Smooth muscle cell (in vitro differentiated cells): ENCODE results near the gene HEATR1. TPM values are rescaled to one million over a fixed set of nuclear protein-coding genes. Genes with fewer than 3 reads are reported as not detected.

Experiments
- DNase-seq: peaks from one replicate; lab custom pipeline; 2025; ENCODE audit not compliant: unreplicated experiment; lab: John Stamatoyannopoulos, UW
- H2AFZ ChIP-seq: fragments of 200-600 bp; sonication (generic); 2 replicates; pipeline ENCODE4 v1.6.0; 2016; ENCODE audit warnings: antibody characterized with exemption, low read depth, mild to moderate bottlenecking
- H3F3A ChIP-seq: fragments of 200-600 bp; sonication (generic); 2 replicates; pipeline ENCODE4 v1.6.0; 2017; ENCODE audit warnings: antibody characterized with exemption, low read depth
- H3K27ac ChIP-seq: fragments of 200-600 bp; sonication (generic); 2 replicates; pipeline ENCODE4 v1.5.1; 2016; ENCODE audit warnings: low read depth, mild to moderate bottlenecking
- H3K27me3 ChIP-seq: fragments of 200-600 bp; sonication (generic); 2 replicates; pipeline ENCODE4 v1.6.1; 2016; ENCODE audit warnings: low read depth, mild to moderate bottlenecking
- H3K36me3 ChIP-seq: fragments of 200-600 bp; sonication (generic); 2 replicates; pipeline ENCODE4 v1.5.1; 2016; ENCODE audit warnings: low read depth
- H3K4me1 ChIP-seq: fragments of 200-600 bp; sonication (generic); 2 replicates; pipeline ENCODE4 v1.5.1; 2016; ENCODE audit warnings: low read depth
- H3K4me2 ChIP-seq: fragments of 200-600 bp; sonication (generic); 2 replicates; pipeline ENCODE4 v1.6.0; 2016; ENCODE audit warnings: mild to moderate bottlenecking
- H3K4me3 ChIP-seq: fragments of 200-600 bp; sonication (generic); 2 replicates; pipeline ENCODE4 v1.5.1; 2016; ENCODE audit warnings: mild to moderate bottlenecking
- H3K79me2 ChIP-seq: fragments of 200-600 bp; sonication (generic); 2 replicates; pipeline ENCODE4 v1.6.0; 2016; ENCODE audit warnings: low read depth, mild to moderate bottlenecking
- H3K9ac ChIP-seq: fragments of 200-600 bp; sonication (generic); 2 replicates; pipeline ENCODE4 v1.6.0; 2016; ENCODE audit warnings: low read depth
- H3K9me3 ChIP-seq: fragments of 200-600 bp; sonication (generic); replicated peaks from 2 replicates; pipeline ENCODE4 v1.5.1; 2016; ENCODE audit warnings: low read depth
- H4K20me1 ChIP-seq: fragments of 200-600 bp; sonication (generic); 2 replicates; pipeline ENCODE4 v1.6.0; 2016; ENCODE audit warnings: low read depth
- WGBS: methylation state at CpG from one replicate; pipeline ENCODE4 v1.1.7; 2016; ENCODE audit warnings: low lambda C conversion rate; 5-methylcytosine and 5-hydroxymethylcytosine counted together
- polyA plus RNA-seq: library from polyadenylated mRNA; unstranded; fragments of >200 nt; fragmentation: Nextera tagmentation; extraction: Ambion mirVana; gene quantifications from 2 replicates; pipeline ENCODE4 v1.2.1, GENCODE V29; 2016
- total RNA-seq: library from RNA; depleted of rRNA; stranded (reverse); fragments of >200 nt; gene quantifications from 2 replicates; pipeline ENCODE4 v1.2.3, GENCODE V29; 2014
- TF ChIP-seq, protein P1 (sequence below): fragments of 200-600 bp; sonication (generic); IDR thresholded peaks from 2 replicates; pipeline ENCODE4 v1.5.1; 2017; ENCODE audit warnings: borderline replicate concordance, mild to moderate bottlenecking, antibody characterized with exemption; ENCODE audit not compliant: insufficient read depth, poor library complexity, severe bottlenecking

HEATR1 gene
- total and polyA plus RNA-seq, 2 experiments from 2014 or later, result 6.9 to 25.3 TPM

DNA sequence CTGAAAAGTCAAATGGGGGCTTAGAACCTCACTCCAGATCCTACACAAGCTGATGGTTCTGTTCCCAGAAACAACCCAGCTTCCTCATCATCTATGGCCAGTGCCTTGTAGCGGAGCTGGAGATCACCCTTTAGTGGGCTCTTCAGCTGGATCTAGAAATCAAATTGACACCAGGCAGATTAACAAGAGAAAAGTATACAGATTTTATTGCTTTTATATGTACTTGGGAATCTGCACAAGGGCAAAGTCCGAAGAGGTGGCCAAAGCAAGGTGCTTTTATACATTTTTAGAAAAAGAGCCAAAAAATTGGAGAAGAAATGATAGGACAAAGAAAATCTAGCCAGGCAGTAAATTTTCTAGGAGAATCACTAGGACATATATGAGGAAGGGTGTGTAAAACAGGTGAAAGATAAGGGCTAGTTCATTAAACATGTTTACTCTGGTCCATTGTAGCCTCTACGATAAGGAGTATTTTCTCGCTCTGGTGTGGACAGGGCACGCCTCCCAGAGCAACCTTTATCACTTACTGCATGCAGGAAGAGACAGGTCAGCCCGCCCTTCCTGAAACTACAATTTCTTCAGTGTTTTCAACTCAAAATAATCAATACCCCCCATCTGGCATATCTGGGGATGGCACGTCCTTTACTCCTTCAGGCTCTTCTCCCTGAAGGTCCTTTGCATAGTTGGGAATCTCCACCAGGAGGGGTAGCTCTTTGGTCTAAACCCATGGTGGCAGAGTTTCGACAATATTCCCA lies 94.5 kb downstream of the HEATR1 start:
- Histone ChIP-seq H3K9me3 (no peaks in the 10 kb centered on the region), H3K4me3 (no peak overlapping the region)
- WGBS, result 95% methylated on average over 8 of the region's 8 CpGs

DNA sequence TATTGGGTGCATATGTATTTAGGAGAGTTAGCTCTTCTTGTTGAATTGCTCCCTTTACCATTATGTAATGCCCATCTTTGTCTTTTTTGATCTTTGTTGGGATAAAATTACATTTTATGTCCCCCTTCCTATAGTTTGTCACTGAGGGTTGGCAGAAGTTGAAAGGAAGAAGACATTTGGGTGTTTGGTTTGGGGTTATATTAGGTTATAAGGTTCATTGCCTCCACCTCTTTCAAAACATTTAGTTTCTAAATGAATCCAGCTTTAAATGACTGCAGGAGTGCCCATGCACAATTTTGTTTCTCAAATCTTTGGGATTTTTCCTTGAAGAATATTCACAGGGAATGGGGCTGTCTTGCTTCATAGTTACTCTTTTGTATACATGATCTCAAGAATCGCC lies 95.1 kb downstream of the HEATR1 start:
- Histone ChIP-seq H3K36me3 (no peaks in the 10 kb centered on the region), H3F3A (no peaks in the 10 kb centered on the region), H2AFZ (no peak overlapping the region), H3K9me3 (no peaks in the 10 kb centered on the region), H3K27me3 (no peaks in the 10 kb centered on the region), H3K9ac (no peak overlapping the region), H3K4me3 (no peak overlapping the region), H3K79me2 (no peaks in the 10 kb centered on the region), H4K20me1 (no peaks in the 10 kb centered on the region), H3K4me2 (no peak overlapping the region), H3K4me1 (no peaks in the 10 kb centered on the region), H3K27ac (no peak overlapping the region)
- TF ChIP-seq, protein P1, sequence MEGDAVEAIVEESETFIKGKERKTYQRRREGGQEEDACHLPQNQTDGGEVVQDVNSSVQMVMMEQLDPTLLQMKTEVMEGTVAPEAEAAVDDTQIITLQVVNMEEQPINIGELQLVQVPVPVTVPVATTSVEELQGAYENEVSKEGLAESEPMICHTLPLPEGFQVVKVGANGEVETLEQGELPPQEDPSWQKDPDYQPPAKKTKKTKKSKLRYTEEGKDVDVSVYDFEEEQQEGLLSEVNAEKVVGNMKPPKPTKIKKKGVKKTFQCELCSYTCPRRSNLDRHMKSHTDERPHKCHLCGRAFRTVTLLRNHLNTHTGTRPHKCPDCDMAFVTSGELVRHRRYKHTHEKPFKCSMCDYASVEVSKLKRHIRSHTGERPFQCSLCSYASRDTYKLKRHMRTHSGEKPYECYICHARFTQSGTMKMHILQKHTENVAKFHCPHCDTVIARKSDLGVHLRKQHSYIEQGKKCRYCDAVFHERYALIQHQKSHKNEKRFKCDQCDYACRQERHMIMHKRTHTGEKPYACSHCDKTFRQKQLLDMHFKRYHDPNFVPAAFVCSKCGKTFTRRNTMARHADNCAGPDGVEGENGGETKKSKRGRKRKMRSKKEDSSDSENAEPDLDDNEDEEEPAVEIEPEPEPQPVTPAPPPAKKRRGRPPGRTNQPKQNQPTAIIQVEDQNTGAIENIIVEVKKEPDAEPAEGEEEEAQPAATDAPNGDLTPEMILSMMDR, result no peak
- DNase-seq, result no peak
- WGBS, result 84% methylated on average over 1 of the region's 1 CpG

More for the DNA sequence above, 94.5 kb downstream of the HEATR1 start:
- Histone ChIP-seq H2AFZ (no peak overlapping the region), H3K9ac (no peak overlapping the region), H3K4me2 (no peak overlapping the region), H3K27ac (no peak overlapping the region), H3K4me1 (no peaks in the 10 kb centered on the region), H3K36me3 (no peaks in the 10 kb centered on the region), H3F3A (no peaks in the 10 kb centered on the region), H3K27me3 (no peaks in the 10 kb centered on the region), H4K20me1 (no peaks in the 10 kb centered on the region), H3K79me2 (no peaks in the 10 kb centered on the region)
- DNase-seq, result no peak
- TF ChIP-seq, protein P1, result no peak

DNA sequence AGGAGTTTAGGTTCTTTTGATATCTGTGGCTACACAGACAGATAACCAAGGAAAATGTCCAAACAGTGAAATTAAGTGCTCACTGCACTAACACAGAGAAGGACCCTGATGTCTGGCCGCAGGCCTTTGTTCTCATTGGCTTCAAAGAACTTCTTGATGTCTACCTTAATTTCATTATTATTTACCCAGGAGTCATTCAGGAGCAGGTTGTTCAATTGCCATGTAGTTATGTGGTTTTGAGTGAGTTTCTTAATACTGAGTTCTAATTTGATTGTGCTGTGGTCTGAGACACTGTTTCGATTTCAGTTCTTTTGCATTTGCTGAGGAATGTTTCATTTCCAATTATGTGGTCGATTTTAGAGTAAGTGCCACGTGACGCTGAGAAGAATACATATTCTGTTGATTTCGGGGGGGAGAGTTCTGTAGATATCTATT lies 95.7 kb downstream of the HEATR1 start:
- TF ChIP-seq, protein P1, result no peak
- H3K4me2 ChIP-seq, result no peak overlapping the region
- H3F3A ChIP-seq, result no peaks in the 10 kb centered on the region
- no peak overlapping the region for H3K9ac ChIP-seq
- no peak overlapping the region for H2AFZ ChIP-seq
- no peak overlapping the region for H3K27ac ChIP-seq
- H3K4me1 ChIP-seq, result no peaks in the 10 kb centered on the region
- no peaks in the 10 kb centered on the region for H3K27me3 ChIP-seq
- H3K4me3 ChIP-seq, result no peak overlapping the region
- DNase-seq, result no peak
- H4K20me1 ChIP-seq, result no peaks in the 10 kb centered on the region
- H3K79me2 ChIP-seq, result no peaks in the 10 kb centered on the region
- no peaks in the 10 kb centered on the region for H3K36me3 ChIP-seq
- 93% methylated on average over 6 of the region's 6 CpGs for WGBS
- no peaks in the 10 kb centered on the region for H3K9me3 ChIP-seq
